SU-DHL-6 (cell line): Measurements from ENCODE around the gene FCRL1.

Source experiments
- CTCF ChIP-seq: fragments of 200-600 bp; sonication (generic); IDR thresholded peaks from one replicate; pipeline ENCODE4 v1.5.1; 2017; ENCODE audit warnings: antibody characterized with exemption, mild to moderate bottlenecking, low read length, moderate library complexity; ENCODE audit not compliant: insufficient read depth, poor library complexity, severe bottlenecking
- EZH2phosphoT487 ChIP-seq: fragments of 200-600 bp; sonication (generic), shearing (Covaris generic); conservative IDR thresholded peaks from 2 replicates; pipeline ENCODE4 v1.6.1; 2018; ENCODE audit warnings: mild to moderate bottlenecking, antibody characterized with exemption, low read length, moderate library complexity, mixed read lengths

DNA sequence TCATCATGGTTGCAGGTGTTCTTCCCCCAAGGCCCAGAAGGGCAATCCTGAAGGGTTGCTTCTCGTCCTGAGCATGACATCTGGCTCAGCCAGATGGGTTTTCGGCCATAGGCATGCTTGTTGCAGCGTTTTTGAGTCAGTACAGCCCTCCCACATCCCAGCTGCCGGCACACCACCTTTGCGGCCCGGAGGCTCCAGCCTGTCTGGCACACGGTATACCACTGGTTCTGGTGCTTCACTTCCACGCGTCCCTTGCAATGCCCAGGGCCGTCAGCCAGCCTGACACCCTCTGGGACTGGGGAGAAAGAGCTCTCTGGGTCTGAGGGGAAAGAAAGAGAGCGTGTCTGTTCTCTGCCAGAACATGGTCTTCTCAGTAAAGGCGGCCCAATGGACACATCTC, 14.5 kb upstream of the FCRL1 start:
- TF ChIP-seq CTCF: no peak
- TF ChIP-seq EZH2phosphoT487: no peak
